Loucy (cell line): Measurements from ENCODE around the gene TUBA8.
A peak's percentile ranks its signal among the peaks of the same experiment; 100 is the strongest.

ENCODE experiments used
- H2AFZ ChIP-seq: fragments of 200-600 bp; sonication (generic); 2 replicates; pipeline ENCODE4 v1.6.0; 2016; ENCODE audit warnings: antibody characterized with exemption, mild to moderate bottlenecking, low read length, moderate library complexity
- H3F3A ChIP-seq: fragments of 200-600 bp; 2 replicates; pipeline ENCODE4 v1.6.0; 2016; ENCODE audit warnings: antibody characterized with exemption, low read depth, mild to moderate bottlenecking
- H3K27me3 ChIP-seq: fragments of 200-600 bp; sonication (generic); 2 replicates; pipeline ENCODE4 v1.6.1; 2014; ENCODE audit warnings: low read length, mild to moderate bottlenecking; ENCODE audit not compliant: insufficient read depth, poor library complexity, severe bottlenecking
- H3K36me3 ChIP-seq: fragments of 200-600 bp; sonication (generic); 2 replicates; pipeline ENCODE4 v1.6.1; 2016; ENCODE audit warnings: low read length; ENCODE audit not compliant: insufficient read depth
- H3K4me1 ChIP-seq: fragments of 200-600 bp; sonication (generic); 2 replicates; pipeline ENCODE4 v1.5.1; 2014; ENCODE audit warnings: low read length, mild to moderate bottlenecking; ENCODE audit not compliant: insufficient read depth, poor library complexity, severe bottlenecking
- H3K4me2 ChIP-seq: fragments of 200-600 bp; sonication (generic); 2 replicates; pipeline ENCODE4 v1.6.0; 2014; ENCODE audit warnings: antibody characterized with exemption, low read length, low read depth, mild to moderate bottlenecking; ENCODE audit not compliant: poor library complexity, severe bottlenecking
- H3K4me3 ChIP-seq: fragments of 200-600 bp; sonication (generic); 2 replicates; pipeline ENCODE4 v1.5.1; 2014; ENCODE audit warnings: low read length, mild to moderate bottlenecking, mixed read lengths; ENCODE audit not compliant: poor library complexity, severe bottlenecking
- H3K79me2 ChIP-seq: fragments of 200-600 bp; sonication (generic); 2 replicates; pipeline ENCODE4 v1.6.1; 2014; ENCODE audit warnings: low read length; ENCODE audit not compliant: insufficient read depth
- H3K9ac ChIP-seq: fragments of 200-600 bp; sonication (generic); 2 replicates; pipeline ENCODE4 v1.6.0; 2014; ENCODE audit warnings: mild to moderate bottlenecking, low read depth, low read length, moderate library complexity; ENCODE audit not compliant: poor library complexity, severe bottlenecking
- H3K9me2 ChIP-seq: fragments of 200-600 bp; sonication (generic); replicated peaks from 2 replicates; pipeline ENCODE4 v1.6.1; 2016; ENCODE audit warnings: low read depth, low read length, mixed read lengths
- H3K9me3 ChIP-seq: fragments of 200-600 bp; sonication (generic); 2 replicates; pipeline ENCODE4 v1.6.1; 2014; ENCODE audit warnings: mild to moderate bottlenecking, antibody characterized with exemption, low read length, low read depth; ENCODE audit not compliant: insufficient read depth
- H4K20me1 ChIP-seq: fragments of 200-600 bp; sonication (generic); 2 replicates; pipeline ENCODE4 v1.6.0; 2014; ENCODE audit warnings: antibody characterized with exemption, low read length, mild to moderate bottlenecking; ENCODE audit not compliant: insufficient read depth, poor library complexity, severe bottlenecking
- EZH2phosphoT487 ChIP-seq: fragments of 200-600 bp; IDR thresholded peaks from 2 replicates; pipeline ENCODE4 v1.6.1; 2018; ENCODE audit warnings: antibody characterized with exemption, mild to moderate bottlenecking, moderate library complexity, borderline replicate concordance
- TF ChIP-seq, protein P1 (sequence below): fragments of 200-600 bp; sonication (generic); conservative IDR thresholded peaks from 2 replicates; pipeline ENCODE4 v1.5.1; 2014; ENCODE audit warnings: mild to moderate bottlenecking, antibody characterized with exemption, low read length

The TUBA8 gene

DNA sequence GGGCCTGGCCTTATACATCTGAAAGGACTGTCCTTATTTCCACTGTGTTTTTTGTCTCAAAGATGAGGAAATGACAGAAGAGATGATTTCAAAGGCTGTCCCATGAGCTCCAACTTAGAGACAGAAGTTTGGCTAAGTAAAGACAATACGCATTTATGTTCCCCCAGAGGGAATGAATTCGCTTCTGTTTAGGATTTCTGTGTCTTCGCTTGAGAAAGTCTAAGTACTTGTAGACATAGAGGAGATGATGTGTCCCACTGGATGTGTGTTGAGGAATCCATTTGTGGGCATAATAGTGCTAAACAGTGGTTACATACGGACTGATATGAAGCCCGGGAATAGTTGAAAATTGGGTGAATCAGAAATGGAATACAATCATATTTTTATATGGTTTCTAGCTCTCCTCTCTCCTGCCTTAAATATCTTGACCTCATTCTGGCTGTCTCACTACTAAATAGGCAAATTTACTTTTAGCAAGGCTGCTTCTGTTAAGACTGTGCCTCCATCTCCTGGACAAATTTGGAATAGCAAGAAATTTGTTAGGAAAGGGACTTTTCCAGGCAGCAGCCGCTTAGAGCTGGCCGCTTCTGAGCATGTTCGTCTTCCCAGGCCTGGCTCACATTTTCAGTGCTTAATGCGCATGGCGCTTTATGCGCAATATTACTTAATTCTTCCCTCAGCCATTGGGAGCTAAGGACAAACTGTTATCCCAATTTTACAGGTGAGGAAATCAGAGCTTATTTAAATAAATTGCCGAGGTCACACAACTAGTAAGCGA, 34.7 kb upstream of the TUBA8 start:
- Histone ChIP-seq H3K4me2 (peak overlapping the region; percentile 96), H2AFZ (no peak overlapping the region), H3F3A (no peaks in the 10 kb centered on the region), H3K9me2 (no peaks in the 10 kb centered on the region), H3K9me3 (no peaks in the 10 kb centered on the region), H3K27me3 (peaks cover 3% of the 10 kb centered on the region), H3K9ac (peak overlapping the region; percentile 97), H3K79me2 (peaks cover 44% of the 10 kb centered on the region), H4K20me1 (peaks cover 3% of the 10 kb centered on the region), H3K36me3 (peaks cover 6% of the 10 kb centered on the region; the same call in 1 of the 2 replicates), H3K4me3 (peak overlapping the region; percentile 90), H3K4me1 (peaks cover 28% of the 10 kb centered on the region)
- TF ChIP-seq EZH2phosphoT487: no peak
- TF ChIP-seq, protein P1, sequence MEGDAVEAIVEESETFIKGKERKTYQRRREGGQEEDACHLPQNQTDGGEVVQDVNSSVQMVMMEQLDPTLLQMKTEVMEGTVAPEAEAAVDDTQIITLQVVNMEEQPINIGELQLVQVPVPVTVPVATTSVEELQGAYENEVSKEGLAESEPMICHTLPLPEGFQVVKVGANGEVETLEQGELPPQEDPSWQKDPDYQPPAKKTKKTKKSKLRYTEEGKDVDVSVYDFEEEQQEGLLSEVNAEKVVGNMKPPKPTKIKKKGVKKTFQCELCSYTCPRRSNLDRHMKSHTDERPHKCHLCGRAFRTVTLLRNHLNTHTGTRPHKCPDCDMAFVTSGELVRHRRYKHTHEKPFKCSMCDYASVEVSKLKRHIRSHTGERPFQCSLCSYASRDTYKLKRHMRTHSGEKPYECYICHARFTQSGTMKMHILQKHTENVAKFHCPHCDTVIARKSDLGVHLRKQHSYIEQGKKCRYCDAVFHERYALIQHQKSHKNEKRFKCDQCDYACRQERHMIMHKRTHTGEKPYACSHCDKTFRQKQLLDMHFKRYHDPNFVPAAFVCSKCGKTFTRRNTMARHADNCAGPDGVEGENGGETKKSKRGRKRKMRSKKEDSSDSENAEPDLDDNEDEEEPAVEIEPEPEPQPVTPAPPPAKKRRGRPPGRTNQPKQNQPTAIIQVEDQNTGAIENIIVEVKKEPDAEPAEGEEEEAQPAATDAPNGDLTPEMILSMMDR: peak; percentile 78

DNA sequence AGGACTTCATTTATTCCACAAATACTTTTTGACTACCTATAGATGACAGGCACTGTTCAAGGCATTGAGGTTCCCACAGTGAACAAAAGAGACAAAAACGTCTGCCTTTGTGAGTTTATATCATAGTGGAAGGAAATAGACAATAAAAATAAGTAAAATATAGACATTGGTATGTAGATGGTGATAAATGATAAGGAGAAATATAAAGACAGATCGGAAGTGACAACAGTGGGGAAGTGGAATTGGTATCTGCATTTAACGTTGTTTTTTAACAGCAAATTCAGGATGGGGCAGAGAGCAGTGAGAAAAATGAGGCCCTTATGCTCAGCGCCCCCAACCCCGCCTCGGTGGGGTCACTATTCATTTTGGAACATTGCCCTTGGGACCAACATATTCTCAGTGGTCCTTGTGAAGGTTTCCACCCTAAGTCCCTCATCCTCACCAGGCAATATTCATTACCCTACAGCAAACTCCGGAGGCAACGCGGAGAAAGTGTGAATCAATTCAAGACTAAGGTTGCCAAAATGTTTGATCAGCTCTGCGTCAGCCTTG, 33.4 kb upstream of the TUBA8 start:
- H3K9ac ChIP-seq: peak overlapping the region; percentile 97
- no peak for TF ChIP-seq EZH2phosphoT487
- TF ChIP-seq, protein P1: no peak
- H3K9me2 ChIP-seq: no peaks in the 10 kb centered on the region
- peak overlapping the region; percentile 90 for H3K4me3 ChIP-seq
- H2AFZ ChIP-seq: peak overlapping the region; percentile 83
- peaks cover 6% of the 10 kb centered on the region; the same call in 1 of the 2 replicates for H3K36me3 ChIP-seq
- peaks cover 56% of the 10 kb centered on the region for H3K79me2 ChIP-seq
- no peaks in the 10 kb centered on the region for H3F3A ChIP-seq
- H3K27me3 ChIP-seq: peaks cover 3% of the 10 kb centered on the region
- H3K4me2 ChIP-seq: peak overlapping the region; percentile 96
- peaks cover 35% of the 10 kb centered on the region for H3K4me1 ChIP-seq
- H4K20me1 ChIP-seq: peaks cover 14% of the 10 kb centered on the region
- no peaks in the 10 kb centered on the region for H3K9me3 ChIP-seq

DNA sequence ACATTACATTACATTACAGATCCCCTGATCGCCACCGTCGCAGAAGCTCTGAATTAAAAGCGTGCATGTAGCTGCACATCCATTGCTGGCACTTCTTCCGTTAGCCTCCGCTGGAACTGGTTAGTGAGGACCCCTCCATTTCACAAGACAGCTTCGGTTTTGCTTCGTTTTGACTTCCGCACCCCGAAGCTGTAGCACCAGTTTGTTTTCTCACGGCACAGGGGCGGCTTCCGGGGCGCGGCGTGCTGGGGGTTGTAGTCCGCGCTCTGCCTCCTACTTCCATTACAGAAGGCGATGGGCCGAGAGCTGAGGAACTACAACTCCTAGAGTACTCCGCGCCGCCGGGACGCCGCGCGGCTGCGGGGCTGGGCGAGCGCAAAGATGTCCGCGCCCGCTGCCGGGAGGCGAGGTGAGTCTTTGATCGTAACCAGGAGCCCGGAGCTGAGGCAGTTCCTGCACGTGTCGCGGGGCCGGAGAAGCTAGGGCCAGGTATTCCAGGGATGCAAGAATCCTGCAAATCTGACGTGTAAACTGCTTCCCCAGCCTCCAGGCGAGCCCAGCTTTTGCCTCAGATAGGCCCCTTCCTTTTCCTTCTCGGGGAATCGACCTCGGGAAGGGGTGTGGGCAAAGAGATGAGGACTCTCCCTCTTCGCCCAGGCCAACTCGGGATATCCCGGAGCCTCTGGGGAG, 32.8 kb upstream of the TUBA8 start, which contains the start of gene PEX26:
Gene PEX26 (plus strand): TSS at position 352 of the 690 bp plus-strand sequence. CDS start 387 bp downstream, outside the sequence.
- Histone ChIP-seq H4K20me1 (peaks cover 17% of the 10 kb centered on the region), H3K4me1 (peaks cover 41% of the 10 kb centered on the region), H3K4me2 (peak within 1 kb of the TSS; percentile 96), H3K4me3 (peak within 1 kb of the TSS; percentile 90), H3F3A (no peaks in the 10 kb centered on the region), H3K36me3 (peaks cover 6% of the 10 kb centered on the region; the same call in 1 of the 2 replicates), H2AFZ (peak within 1 kb of the TSS; percentile 83), H3K9me2 (no peaks in the 10 kb centered on the region), H3K79me2 (peaks cover 62% of the 10 kb centered on the region), H3K27me3 (peaks cover 3% of the 10 kb centered on the region), H3K9ac (peak within 1 kb of the TSS; percentile 97), H3K9me3 (no peaks in the 10 kb centered on the region)
- TF ChIP-seq EZH2phosphoT487: no peak
- TF ChIP-seq, protein P1: no peak
